ENCODE measurements around the gene DCBLD2.

Gene DCBLD2

GRCh38 chr3:98829246-98829832, 72.2 kb downstream of the DCBLD2 start:
- DNase-seq, result no peak

- peak; percentile 16 for DNase-seq
These were observed 74.1 kb downstream of the DCBLD2 start for GRCh38 chr3:98827221-98827920.

GRCh38 chr3:98826126-98826525, 75.4 kb downstream of the DCBLD2 start:
- DNase-seq, result no peak

GRCh38 chr3:98824256-98824655, 77.2 kb downstream of the DCBLD2 start:
- no peak for DNase-seq

- DNase-seq, result no peak
These were observed 77.7 kb downstream of the DCBLD2 start for GRCh38 chr3:98823791-98824190.

GRCh38 chr3:98821063-98821462, 80.4 kb downstream of the DCBLD2 start:
- DNase-seq, result peak; percentile 24

GRCh38 chr3:98817547-98818041, 83.9 kb downstream of the DCBLD2 start:
- DNase-seq, result peak; percentile 58

GRCh38 chr3:98814817-98815420, 86.6 kb downstream of the DCBLD2 start:
- peak; percentile 76 for DNase-seq

- peak; percentile 35 for DNase-seq
These were observed 88.6 kb downstream of the DCBLD2 start for GRCh38 chr3:98812851-98813374.

GRCh38 chr3:98811048-98811447, 90.4 kb downstream of the DCBLD2 start:
- DNase-seq, result no peak

GRCh38 chr3:98809557-98809956, 91.9 kb downstream of the DCBLD2 start:
- DNase-seq, result no peak

GRCh38 chr3:98808071-98808470, 93.4 kb downstream of the DCBLD2 start:
- no peak for DNase-seq

- no peak for DNase-seq
These were observed 93.9 kb downstream of the DCBLD2 start for GRCh38 chr3:98807561-98807960.

GRCh38 chr3:98807011-98807410, 94.5 kb downstream of the DCBLD2 start:
- DNase-seq, result no peak

GRCh38 chr3:98806521-98806920, 95.0 kb downstream of the DCBLD2 start:
- DNase-seq, result no peak

GRCh38 chr3:98805571-98805970, 95.9 kb downstream of the DCBLD2 start:
- DNase-seq, result no peak

- DNase-seq, result no peak
These were observed 100.3 kb downstream of the DCBLD2 start for GRCh38 chr3:98801043-98801747.

GRCh38 chr3:98800401-98800800, 101.1 kb downstream of the DCBLD2 start:
- DNase-seq, result no peak

GRCh38 chr3:98799479-98799878, 102.0 kb downstream of the DCBLD2 start:
- DNase-seq, result no peak

GRCh38 chr3:98798820-98799219, 102.7 kb downstream of the DCBLD2 start:
- DNase-seq, result no peak

- no peak for DNase-seq
These were observed 103.6 kb downstream of the DCBLD2 start for GRCh38 chr3:98797905-98798304.

GRCh38 chr3:98796334-98796733, 105.2 kb downstream of the DCBLD2 start:
- no peak for DNase-seq

GRCh38 chr3:98793971-98794370, 107.5 kb downstream of the DCBLD2 start:
- peak; percentile 55 for DNase-seq
